HepG2 (cell line): ENCODE measurements around the gene GRIA3. TPM values are rescaled to one million over a fixed set of nuclear protein-coding genes. Genes with fewer than 3 reads are reported as not detected.

Experiments
- ATAC-seq: fragments of 200-7000 bp; cut with Tn5 transposase; 3 replicates; pipeline ENCODE4 v1.9.1; 2020; ENCODE audit warnings: mild to moderate bottlenecking, moderate library complexity
- BruUV-seq: library from RNA; stranded (reverse); fragments of 400-500 nt; replicated peaks from 2 replicates; lab custom pipeline; 2021; lab: Mats Ljungman, UMichigan
- CTCF ChIA-PET: fragments of 300-600 bp; formaldehyde crosslinking; extraction: SDS; loops from one replicate; lab custom pipeline; 2021; ENCODE audit warnings: low total read pairs, inconsistent platforms, low intra/inter-chr PET ratio; lab: Yijun Ruan, JAX
- POLR2A ChIA-PET: fragments of 350-600 bp; sonication (Branson Sonifier 250); formaldehyde crosslinking; loops from one replicate; lab custom pipeline; 2020; ENCODE audit warnings: antibody characterized with exemption, inconsistent platforms; lab: Yijun Ruan, JAX
- DNase-seq: peaks from one replicate; pipeline ENCODE4 v3.0.0-alpha.2; 2015; ENCODE audit warnings: low spot score
- FAIRE-seq: peaks from 3 replicates; lab custom pipeline; 2011; peaks lifted over from hg19 to GRCh38; lab: Jason Lieb, UNC
- H2AFZ ChIP-seq: one replicate; pipeline ENCODE4 v1.6.1; 2011; ENCODE audit warnings: low read length, inconsistent platforms
- H3K27ac ChIP-seq: fragments of 300-600 bp; 3 replicates; pipeline ENCODE4 v1.8.0; 2011; ENCODE audit warnings: mixed run types, mild to moderate bottlenecking, mixed read lengths, low read length, inconsistent platforms; ENCODE audit not compliant: insufficient read depth; ENCODE audit errors: extremely low read length
- H3K27me3 ChIP-seq, 2 experiments: fragments of 200-600 bp in 1 of 2; 2 replicates in 1 of 2; 3 replicates in 1 of 2; pipeline versions ENCODE4 v1.6.0 to v1.8.0; 2011; ENCODE audit warnings: low read length in 2 of 2, mild to moderate bottlenecking in 2 of 2, moderate library complexity in 2 of 2, inconsistent platforms in 1 of 2; ENCODE audit not compliant: insufficient read depth in 2 of 2, control insufficient read depth in 1 of 2
- H3K36me3 ChIP-seq, 2 experiments: fragments of 200-600 bp in 1 of 2; replicated peaks in 1 of 2; 2 replicates in 1 of 2; 3 replicates in 1 of 2; pipeline versions ENCODE4 v1.5.1 to v1.8.0; 2011; ENCODE audit warnings: low read length in 2 of 2, inconsistent platforms in 1 of 2; ENCODE audit not compliant: insufficient read depth in 2 of 2, control insufficient read depth in 1 of 2
- H3K4me1 ChIP-seq: 2 replicates; pipeline ENCODE4 v1.5.1; 2012; ENCODE audit warnings: low read length, inconsistent platforms; ENCODE audit not compliant: insufficient read depth
- H3K4me2 ChIP-seq: 2 replicates; pipeline ENCODE4 v1.6.0; 2011; ENCODE audit warnings: low read depth, low read length, inconsistent platforms
- H3K4me3 ChIP-seq, 3 experiments: fragments of 200-600 bp in 1 of 3; sonication (generic), shearing (Covaris generic) in 1 of 3; replicated peaks in 1 of 3; 2 replicates each; pipeline ENCODE4 v1.5.1; 2011 to 2016; ENCODE audit warnings: low read length in 3 of 3, inconsistent platforms in 2 of 3, low read depth in 2 of 3, mild to moderate bottlenecking in 2 of 3, control low read depth in 1 of 3, mixed read lengths in 1 of 3; ENCODE audit not compliant: insufficient read depth in 1 of 3
- H3K79me2 ChIP-seq: one replicate; pipeline ENCODE4 v1.6.1; 2011; ENCODE audit warnings: low read length, inconsistent platforms; ENCODE audit not compliant: insufficient read depth
- H3K9ac ChIP-seq: 2 replicates; pipeline ENCODE4 v1.6.0; 2011; ENCODE audit warnings: mild to moderate bottlenecking, low read depth, low read length, inconsistent platforms; ENCODE audit not compliant: insufficient read depth
- H3K9me3 ChIP-seq: 2 replicates; pipeline ENCODE4 v1.5.1; 2012; ENCODE audit warnings: mild to moderate bottlenecking, low read length
- H4K20me1 ChIP-seq: 2 replicates; pipeline ENCODE4 v1.6.0; 2011; ENCODE audit warnings: inconsistent platforms, mild to moderate bottlenecking, low read length, moderate library complexity; ENCODE audit not compliant: insufficient read depth
- CREBL2 ChIP-seq: sonication (generic); formaldehyde crosslinking; IDR thresholded peaks from 2 replicates; pipeline ENCODE4 v1.8.1; 2023; ENCODE audit warnings: missing genetic modification reagents, mild to moderate bottlenecking, borderline replicate concordance
- DPF2 ChIP-seq: sonication (generic); formaldehyde crosslinking; IDR thresholded peaks from 2 replicates; pipeline ENCODE4 v1.4.0; 2020; ENCODE audit warnings: mild to moderate bottlenecking, low read depth, missing genetic modification reagents, borderline replicate concordance
- E2F1 ChIP-seq: sonication (generic); formaldehyde crosslinking; IDR thresholded peaks from 2 replicates; pipeline ENCODE4 v1.5.0; 2020; ENCODE audit warnings: missing genetic modification reagents
- EEA1 ChIP-seq: sonication (generic); formaldehyde crosslinking; IDR thresholded peaks from 2 replicates; pipeline ENCODE4 v1.5.1; 2020; ENCODE audit warnings: mild to moderate bottlenecking, missing genetic modification reagents, borderline replicate concordance
- ELF3 ChIP-seq: IDR thresholded peaks from 2 replicates; pipeline ENCODE4 v1.6.1; 2016; ENCODE audit warnings: missing genetic modification reagents, missing compliant biosample characterization
- HES4 ChIP-seq: sonication (generic); formaldehyde crosslinking; IDR thresholded peaks from 2 replicates; pipeline ENCODE4 v1.9.0; 2021; ENCODE audit warnings: mild to moderate bottlenecking, missing genetic modification reagents, borderline replicate concordance
- KMT2B ChIP-seq: IDR thresholded peaks from 2 replicates; pipeline ENCODE4 v1.6.1; 2016; ENCODE audit warnings: missing genetic modification reagents, missing compliant biosample characterization
- MNT ChIP-seq: fragments of 450-650 bp; IDR thresholded peaks from 2 replicates; pipeline ENCODE4 v1.6.1; 2016
- NCOA1 ChIP-seq: sonication (generic); formaldehyde crosslinking; IDR thresholded peaks from 2 replicates; pipeline ENCODE4 v1.9.0; 2021; ENCODE audit warnings: missing genetic modification reagents
- POLR2AphosphoS2 ChIP-seq: IDR thresholded peaks from 2 replicates; pipeline ENCODE4 v1.6.1; 2011; ENCODE audit warnings: low read depth, low read length, improper control_type of control experiment
- PRMT3 ChIP-seq: sonication (generic); formaldehyde crosslinking; IDR thresholded peaks from 2 replicates; pipeline ENCODE4 v1.8.1; 2022; ENCODE audit warnings: low read depth, mild to moderate bottlenecking, moderate library complexity, missing genetic modification reagents, borderline replicate concordance
- ZBTB44 ChIP-seq: sonication (generic); formaldehyde crosslinking; IDR thresholded peaks from 2 replicates; pipeline ENCODE4 v1.4.0; 2020; ENCODE audit warnings: missing genetic modification reagents
- ZBTB8A ChIP-seq: sonication (generic); formaldehyde crosslinking; IDR thresholded peaks from 2 replicates; pipeline ENCODE4 v1.4.0; 2020; ENCODE audit warnings: mild to moderate bottlenecking, low read depth, missing genetic modification reagents, borderline replicate concordance
- ZNF280B ChIP-seq: sonication (generic); formaldehyde crosslinking; IDR thresholded peaks from 2 replicates; pipeline ENCODE4 v1.5.0; 2020; ENCODE audit warnings: missing genetic modification reagents, mild to moderate bottlenecking, borderline replicate concordance
- ZNF746 ChIP-seq: sonication (generic); formaldehyde crosslinking; IDR thresholded peaks from 2 replicates; pipeline ENCODE4 v1.8.0; 2022; ENCODE audit warnings: mild to moderate bottlenecking, missing genetic modification reagents
- ZSCAN29 ChIP-seq: sonication (generic); formaldehyde crosslinking; conservative IDR thresholded peaks from 2 replicates; pipeline ENCODE4 v1.4.0; 2020; ENCODE audit warnings: mild to moderate bottlenecking, missing genetic modification reagents
- ZSCAN31 ChIP-seq: sonication (generic); formaldehyde crosslinking; IDR thresholded peaks from 2 replicates; pipeline ENCODE4 v1.5.0; 2020; ENCODE audit warnings: low read depth, mild to moderate bottlenecking, missing genetic modification reagents
- WGBS: methylation state at CpG from one replicate; pipeline ENCODE4 v1.1.6; 2017; ENCODE audit warnings: low lambda C conversion rate; 5-methylcytosine and 5-hydroxymethylcytosine counted together
- in situ Hi-C: cut with HindIII; loops from 2 replicates; pipeline ENCODE4 v1.10.0; 2017; ENCODE audit warnings: low pct_unique_long_range_greater_than_20kb; ENCODE audit not compliant: extremely low pct_ligation_motif_present
- intact Hi-C: fragments of 100-400 bp; cut with micrococcal nuclease; formaldehyde crosslinking; loops from one replicate; pipeline ENCODE4 v1.10.0; 2022; ENCODE audit not compliant: unreplicated experiment
- polyA plus RNA-seq, 8 experiments: library from polyadenylated mRNA; depleted of rRNA in 3 of 8; stranded (reverse) in 7 of 8; unstranded in 1 of 8; fragments of >200 nt; fragmentation: Illumina TruSeq in 4 of 8; extraction: Trizol in 4 of 8; gene quantifications; 2 replicates each; pipeline versions ENCODE4 v1.2.1 to v1.2.3, GENCODE V29; 2011 to 2016; ENCODE audit warnings: low read depth in 4 of 8, missing spikeins in 1 of 8, mixed read lengths in 1 of 8; ENCODE audit not compliant: insufficient read depth in 1 of 8
- total RNA-seq, 5 experiments: library from RNA; depleted of rRNA; stranded (reverse); fragments of >200 nt; fragmentation: Illumina TruSeq; extraction: Trizol; gene quantifications; 2 replicates each; pipeline ENCODE4 v1.2.3, GENCODE V29; 2016; ENCODE audit warnings: low read depth in 1 of 5

GRIA3 gene
- total and polyA plus RNA-seq, 2 of the 13 experiments (the other 11 are each of a cell fraction or from before 2014, with no cell fraction given), result not detected

- Histone ChIP-seq H3K27ac (no peak overlapping the region), H3K27me3 (0 out of 5 replicates have a peak, but pooled peaks cover 0 to 5% of the 10 kb centered on the region in 2 experiments), H3K4me2 (no peak overlapping the region), H3K4me3 (no peak overlapping the region), H3K36me3 (no peaks in the 10 kb centered on the region), H2AFZ (no peak overlapping the region), H3K79me2 (no peaks in the 10 kb centered on the region), H3K4me1 (no peaks in the 10 kb centered on the region), H4K20me1 (no peaks in the 10 kb centered on the region), H3K9ac (no peak overlapping the region), H3K9me3 (no peaks in the 10 kb centered on the region)
- 2% methylated on average over 5 of the region's 5 CpGs for WGBS
- ChIA-PET CTCF (no interaction called here), POLR2A (no interaction called here)
- in situ Hi-C loops, result no loop called here
- TF ChIP-seq EEA1 (no peak), HES4 (CRISPR knock-in tag) (no peak), ZSCAN31 (CRISPR knock-in tag) (no peak), ZBTB44 (CRISPR knock-in tag) (no peak), ZNF280B (CRISPR knock-in tag) (no peak), ZBTB8A (CRISPR knock-in tag) (no peak), NCOA1 (CRISPR knock-in tag) (no peak), DPF2 (CRISPR knock-in tag) (no peak), ZSCAN29 (CRISPR knock-in tag) (no peak), PRMT3 (CRISPR knock-in tag) (no peak), E2F1 (CRISPR knock-in tag) (no peak), POLR2AphosphoS2 (no peak), CREBL2 (CRISPR knock-in tag) (no peak), KMT2B (no peak), MNT (no peak), ELF3 (CRISPR knock-in tag) (no peak), ZNF746 (CRISPR knock-in tag) (no peak)
- no peak for ATAC-seq
- no TSS peak for BruUV-seq
- FAIRE-seq, result no peak
- DNase-seq, result no peak
- intact Hi-C loops, result no loop called here
These were observed 2.7 kb upstream of the GRIA3 start for GRCh38 chrX:123181233-123181914.
